HFF-Myc (cell line): ENCODE results near the gene RMDN3.

Experiments
- DNase-seq: peaks from one replicate; pipeline ENCODE4 v3.0.0-alpha.2; 2011; ENCODE audit warnings: low read depth; ENCODE audit errors: extremely low read depth
- H3K4me3 ChIP-seq: replicated peaks from 2 replicates; pipeline ENCODE4 v1.5.1; 2011; ENCODE audit warnings: low read depth, mild to moderate bottlenecking, control low read depth, low read length
- CTCF ChIP-seq: IDR thresholded peaks from 2 replicates; pipeline ENCODE4 v1.5.1; 2012; ENCODE audit warnings: mild to moderate bottlenecking, low read depth, low read length, control low read depth; ENCODE audit errors: missing control alignments

RMDN3 gene

DNA sequence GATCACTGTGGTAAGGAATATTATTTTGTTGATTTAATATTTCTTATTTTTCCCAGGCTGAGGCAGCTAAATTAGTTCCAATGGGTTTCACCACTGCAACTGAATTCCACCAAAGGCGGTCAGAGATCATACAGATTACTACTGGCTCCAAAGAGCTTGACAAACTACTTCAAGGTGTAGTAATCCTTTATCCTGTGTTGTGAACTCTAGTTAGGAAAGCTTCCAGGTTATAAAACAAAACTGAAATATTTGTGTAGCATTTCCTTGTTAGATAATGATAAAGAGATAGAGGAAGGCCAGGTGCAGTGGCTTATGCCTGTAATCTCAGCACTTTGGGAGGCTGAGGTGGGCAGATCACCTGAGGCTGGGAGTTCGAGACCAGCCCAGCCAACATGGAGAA lies 48.9 kb downstream of the RMDN3 start:
- TF ChIP-seq CTCF = no peak
- DNase-seq = no peak
- H3K4me3 ChIP-seq = no peak overlapping the region

DNA sequence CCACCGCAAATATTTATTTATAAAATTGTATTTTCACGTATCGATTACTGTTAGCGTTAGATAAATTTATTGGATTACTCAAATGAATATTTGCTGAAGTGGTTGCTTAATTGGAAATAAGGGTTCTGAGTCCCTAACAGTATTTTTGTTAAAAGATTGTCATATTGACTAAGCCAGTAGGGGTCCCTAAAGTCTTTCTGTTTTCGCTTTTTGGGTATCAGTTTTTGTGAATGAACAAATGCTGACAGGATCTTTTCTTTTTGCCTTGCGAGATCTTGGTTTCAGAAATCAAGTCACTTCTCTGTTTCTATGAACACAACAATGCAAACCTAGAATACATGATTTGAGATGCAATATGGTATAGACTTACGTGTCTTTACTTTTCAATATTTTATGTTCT lies 53.0 kb downstream of the RMDN3 start:
- no peak for TF ChIP-seq CTCF
- no peak for DNase-seq
- no peak overlapping the region for H3K4me3 ChIP-seq

DNA sequence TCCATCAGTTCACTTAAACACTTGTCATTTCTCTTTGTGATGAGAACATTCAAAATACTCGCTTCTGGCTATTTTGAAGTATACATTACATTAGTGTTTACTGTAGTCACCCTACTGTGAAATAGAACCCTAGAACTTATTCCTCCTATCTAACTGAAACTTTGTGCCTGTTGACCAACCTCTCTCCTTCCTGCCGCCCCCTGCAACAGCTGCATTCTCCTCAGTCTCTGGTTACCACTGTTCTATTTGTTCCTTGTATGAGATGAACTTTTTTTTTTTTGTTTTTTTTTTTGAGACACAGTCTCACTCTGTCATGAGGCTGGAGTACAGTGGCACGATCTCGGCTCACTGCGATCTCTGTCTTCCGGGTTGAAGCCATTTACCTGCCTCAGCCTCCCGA lies 57.1 kb downstream of the RMDN3 start:
- DNase-seq = no peak
- no peak for TF ChIP-seq CTCF
- H3K4me3 ChIP-seq = no peak overlapping the region

DNA sequence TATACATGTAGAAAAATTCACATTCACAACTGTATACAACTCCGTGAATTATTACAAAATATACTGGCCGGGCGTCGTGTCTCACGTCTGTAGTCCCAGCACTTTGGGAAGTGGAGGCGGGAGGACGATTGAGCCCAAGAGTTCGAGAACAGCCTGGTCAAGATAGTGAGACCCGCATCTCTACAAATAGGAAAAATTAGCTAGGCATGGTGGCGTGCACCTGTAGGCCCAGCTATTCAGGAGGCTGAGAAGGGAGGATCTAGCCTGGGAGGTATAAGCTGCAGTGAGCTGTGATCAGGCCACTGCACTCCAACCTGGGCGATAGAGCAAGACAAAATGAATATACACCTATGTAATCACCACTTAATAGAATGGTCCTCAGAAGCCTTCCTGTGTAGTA lies 58.8 kb downstream of the RMDN3 start:
- DNase-seq = no peak
- TF ChIP-seq CTCF = no peak
- H3K4me3 ChIP-seq = peak overlapping the region; percentile 62

GRCh38 chr15:40695469-40695890 lies 59.6 kb downstream of the RMDN3 start:
- H3K4me3 ChIP-seq = peak overlapping the region; percentile 62
- TF ChIP-seq CTCF = no peak
- no peak for DNase-seq

- H3K4me3 ChIP-seq = peak within 1 kb of the TSS; percentile 62
- DNase-seq = peak; percentile 81
- no peak for TF ChIP-seq CTCF
These were observed 60.2 kb downstream of the RMDN3 start, which contains the start of gene RAD51 for GRCh38 chr15:40694688-40695468. Gene RAD51 (plus strand): TSS chr15:40695174. CDS start chr15:40698759, 3,585 bp downstream.
